ENCODE data around the gene NRG2. TPM values are rescaled to one million over a fixed set of nuclear protein-coding genes. Genes with fewer than 3 reads are reported as not detected.

NRG2 gene
- total RNA-seq, 1 donor from 2014 or later = 12.8 TPM

- Histone ChIP-seq H3K36me3 (no peaks in the 10 kb centered on the region), H3K4me3 (no peak overlapping the region), H3K27ac (no peak overlapping the region), H3K27me3 (no peaks in the 10 kb centered on the region), H3K9me3 (no peaks in the 10 kb centered on the region), H3K4me1 (no peaks in the 10 kb centered on the region)
- TF ChIP-seq CTCF (IDR thresholded peaks at IDR 0.05) = no peak
- DNase-seq (ENCODE audit: low spot score in 2 of 2) = no peak
- intact Hi-C loops (cut with DNase I) = no loop called here
These were observed 189.0 kb downstream of the NRG2 start for GRCh38 chr5:139854029-139854605.

GRCh38 chr5:139852696-139853095 lies 190.4 kb downstream of the NRG2 start:
- H3K4me1 ChIP-seq = peaks cover 0 to 4% of the 10 kb centered on the region in 2 donors
- H3K36me3 ChIP-seq = no peaks in the 10 kb centered on the region
- intact Hi-C loops (cut with DNase I) = no loop called here
- H3K27ac ChIP-seq = no peak overlapping the region
- no peaks in the 10 kb centered on the region for H3K27me3 ChIP-seq
- no peak overlapping the region for H3K4me3 ChIP-seq
- DNase-seq (ENCODE audit: low spot score in 2 of 2) = no peak
- H3K9me3 ChIP-seq = no peaks in the 10 kb centered on the region
- TF ChIP-seq CTCF (IDR thresholded peaks at IDR 0.05) = no peak

GRCh38 chr5:139851558-139851957 lies 191.5 kb downstream of the NRG2 start:
- no peaks in the 10 kb centered on the region for H3K9me3 ChIP-seq
- no peaks in the 10 kb centered on the region for H3K27me3 ChIP-seq
- H3K4me3 ChIP-seq = no peak overlapping the region
- no peak overlapping the region for H3K27ac ChIP-seq
- H3K4me1 ChIP-seq = peaks cover 0 to 11% of the 10 kb centered on the region in 2 donors
- no peaks in the 10 kb centered on the region for H3K36me3 ChIP-seq
- no peak for TF ChIP-seq CTCF (IDR thresholded peaks at IDR 0.05)
- intact Hi-C loops (cut with DNase I) = no loop called here
- no peak for DNase-seq (ENCODE audit: low spot score in 2 of 2)

GRCh38 chr5:139850423-139851016 lies 192.6 kb downstream of the NRG2 start:
- no peaks in the 10 kb centered on the region for H3K36me3 ChIP-seq
- no peaks in the 10 kb centered on the region for H3K27me3 ChIP-seq
- no peak for TF ChIP-seq CTCF (IDR thresholded peaks at IDR 0.05)
- peak overlapping the region; percentile 82 to 95 for H3K27ac ChIP-seq
- H3K9me3 ChIP-seq = no peaks in the 10 kb centered on the region
- no peak overlapping the region for H3K4me3 ChIP-seq
- H3K4me1 ChIP-seq = peaks cover 0 to 11% of the 10 kb centered on the region in 2 donors
- intact Hi-C loops (cut with DNase I) = no loop called here
- no peak for DNase-seq (ENCODE audit: low spot score in 2 of 2)

- DNase-seq (ENCODE audit: low spot score in 2 of 2) = no peak
- Histone ChIP-seq H3K9me3 (no peaks in the 10 kb centered on the region), H3K36me3 (no peaks in the 10 kb centered on the region), H3K27ac (peak overlapping the region; percentile 82 to 95), H3K4me3 (no peak overlapping the region), H3K4me1 (peaks cover 0 to 11% of the 10 kb centered on the region in 2 donors), H3K27me3 (no peaks in the 10 kb centered on the region)
- intact Hi-C loops (cut with DNase I) = loop anchor here (5.0 kb wide), 1 partner anchor 213 kb away; no protein-coding TSS in a partner anchor
- TF ChIP-seq CTCF (IDR thresholded peaks at IDR 0.05) = no peak
These were observed 193.2 kb downstream of the NRG2 start for GRCh38 chr5:139849942-139850341.

All from ascending aorta (tissue), 2 donors.